ENCODE results near the gene CKS1B. TPM values are rescaled to one million over a fixed set of nuclear protein-coding genes. Genes with fewer than 3 reads are reported as not detected.

The CKS1B gene
- total RNA-seq, 1 experiment from 2014 or later, result 258 TPM

DNA sequence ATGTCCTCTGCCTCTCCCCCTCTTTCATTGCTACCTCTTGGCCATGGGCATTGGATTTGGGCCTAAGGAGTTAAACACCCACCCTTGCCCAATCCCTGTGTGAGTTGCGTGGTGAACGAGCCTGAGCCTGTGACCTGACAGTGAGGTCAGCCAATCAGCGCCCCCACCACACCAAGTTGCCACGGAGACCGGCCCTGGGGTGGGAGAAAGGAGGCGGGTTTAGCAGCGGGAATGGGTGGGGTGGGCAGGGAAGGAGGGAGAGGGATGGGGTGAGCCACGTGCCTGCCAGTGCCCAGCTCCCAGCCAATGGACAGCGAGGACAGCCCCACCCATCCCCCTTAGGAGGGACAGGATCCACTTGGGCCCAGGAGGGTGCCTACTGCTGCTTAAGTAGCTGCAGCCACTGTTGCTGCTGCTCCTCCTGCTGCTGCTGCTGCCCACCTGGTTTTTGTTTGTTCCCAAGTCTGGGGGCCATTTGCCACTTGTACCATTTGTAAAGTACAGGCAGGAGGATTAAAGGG is 37.6 kb downstream of the CKS1B start (continued):
- TF ChIP-seq, protein P1, sequence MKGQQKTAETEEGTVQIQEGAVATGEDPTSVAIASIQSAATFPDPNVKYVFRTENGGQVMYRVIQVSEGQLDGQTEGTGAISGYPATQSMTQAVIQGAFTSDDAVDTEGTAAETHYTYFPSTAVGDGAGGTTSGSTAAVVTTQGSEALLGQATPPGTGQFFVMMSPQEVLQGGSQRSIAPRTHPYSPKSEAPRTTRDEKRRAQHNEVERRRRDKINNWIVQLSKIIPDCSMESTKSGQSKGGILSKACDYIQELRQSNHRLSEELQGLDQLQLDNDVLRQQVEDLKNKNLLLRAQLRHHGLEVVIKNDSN (CRISPR knock-in tag; IDR thresholded peaks at IDR 0.05), result peak; percentile 91
- no peak for TF ChIP-seq JUN (CRISPR knock-in tag; IDR thresholded peaks at IDR 0.05)

DNA sequence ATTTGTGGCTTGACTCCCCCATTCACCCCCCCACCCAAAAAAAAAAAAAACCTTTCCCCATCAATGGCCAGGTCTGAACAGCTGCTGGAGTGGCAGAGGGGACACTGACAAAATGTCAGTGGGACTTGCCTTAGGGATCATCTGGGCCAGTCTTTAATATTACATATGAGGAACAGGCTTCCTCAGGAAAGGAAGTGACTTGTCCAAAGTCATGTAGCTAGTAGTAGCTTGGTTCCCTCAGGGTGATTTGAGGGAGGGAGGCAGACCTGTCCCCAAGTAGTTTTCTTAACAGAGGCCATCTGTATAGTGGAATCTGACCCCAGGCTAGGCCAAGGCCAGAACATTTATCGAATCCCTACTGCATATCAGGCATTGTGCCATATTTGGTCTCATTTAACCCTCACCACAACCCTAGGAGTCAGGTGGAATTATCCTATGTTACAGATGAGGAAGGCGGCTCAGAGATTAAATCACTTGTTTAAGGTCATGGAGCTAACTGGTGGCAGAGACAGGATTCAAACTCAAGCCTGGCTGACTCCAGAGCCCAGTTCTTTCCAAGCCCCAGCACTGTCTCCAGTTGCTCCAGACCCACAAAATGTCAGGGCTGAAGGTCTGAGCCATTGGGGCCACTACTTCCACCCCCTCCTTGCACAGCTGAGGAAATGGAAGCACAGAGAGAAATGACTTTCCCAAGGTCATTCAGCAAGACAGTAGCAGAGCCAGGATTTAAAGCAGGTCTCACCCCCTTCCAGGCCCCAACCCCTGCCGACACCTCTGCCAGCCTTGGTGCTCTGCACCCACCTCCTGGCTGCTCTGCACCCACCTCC is 38.5 kb downstream of the CKS1B start:
- no peak overlapping the region for H3K4me3 Mint-ChIP-seq
- POLR2A ChIA-PET, result interaction anchor here (0.8 to 1.5 kb wide), 5 partner anchors 9 to 43 kb away, joined by 3 to 6 read pairs (median 4); partner anchors contain the start of genes FLAD1, LENEP and SHC1
- no peak for DNase-seq (ENCODE audit: low spot score)
- peaks cover 53% of the 10 kb centered on the region for H3K4me1 Mint-ChIP-seq
- H3K27ac Mint-ChIP-seq, result peak overlapping the region; percentile 46; the same call in 1 of the 2 replicates
- no peaks in the 10 kb centered on the region for H3K9me3 Mint-ChIP-seq
- H3K27me3 Mint-ChIP-seq (ENCODE audit: low read depth), result no peaks in the 10 kb centered on the region
- ATAC-seq, result no peak
- CTCF ChIA-PET, result interaction anchor here (0.6 to 6.8 kb wide), 18 partner anchors 8 to 181 kb away, joined by 3 to 73 read pairs (median 8); partner anchors contain the start of genes ADAM15, EFNA4, LENEP and PBXIP1
- H3K36me3 Mint-ChIP-seq, result peaks cover 8% of the 10 kb centered on the region; the same call in 1 of the 2 replicates
- TF ChIP-seq CREM (CRISPR knock-in tag; IDR thresholded peaks at IDR 0.05) (no peak), ELF4 (CRISPR knock-in tag; IDR thresholded peaks at IDR 0.05; ENCODE audit: low read depth) (no peak), ZNF396 (CRISPR knock-in tag; IDR thresholded peaks at IDR 0.05; ENCODE audit: borderline replicate concordance) (no peak), NR3C1 (CRISPR knock-in tag; conservative IDR thresholded peaks at IDR 0.05; ENCODE audit: low read depth) (no peak), ZNF317 (CRISPR knock-in tag; IDR thresholded peaks at IDR 0.05; ENCODE audit: borderline replicate concordance, low read depth) (no peak), NFE2L1 (CRISPR knock-in tag; IDR thresholded peaks at IDR 0.05) (no peak), SMAD3 (CRISPR knock-in tag; IDR thresholded peaks at IDR 0.05; ENCODE audit: borderline replicate concordance) (no peak), ETV6 (CRISPR knock-in tag; IDR thresholded peaks at IDR 0.05) (no peak), SMAD4 (CRISPR knock-in tag; IDR thresholded peaks at IDR 0.05) (no peak), ZNF263 (CRISPR knock-in tag; IDR thresholded peaks at IDR 0.05; ENCODE audit: low read depth) (no peak), TCF7 (CRISPR knock-in tag; IDR thresholded peaks at IDR 0.05; ENCODE audit: low read depth) (no peak), ZNF121 (CRISPR knock-in tag; IDR thresholded peaks at IDR 0.05) (no peak), GTF2I (CRISPR knock-in tag; conservative IDR thresholded peaks at IDR 0.05) (no peak), ATF1 (CRISPR knock-in tag; IDR thresholded peaks at IDR 0.05) (no peak)
- TF ChIP-seq, protein P1 (CRISPR knock-in tag; IDR thresholded peaks at IDR 0.05), result no peak
- TF ChIP-seq, protein P2, sequence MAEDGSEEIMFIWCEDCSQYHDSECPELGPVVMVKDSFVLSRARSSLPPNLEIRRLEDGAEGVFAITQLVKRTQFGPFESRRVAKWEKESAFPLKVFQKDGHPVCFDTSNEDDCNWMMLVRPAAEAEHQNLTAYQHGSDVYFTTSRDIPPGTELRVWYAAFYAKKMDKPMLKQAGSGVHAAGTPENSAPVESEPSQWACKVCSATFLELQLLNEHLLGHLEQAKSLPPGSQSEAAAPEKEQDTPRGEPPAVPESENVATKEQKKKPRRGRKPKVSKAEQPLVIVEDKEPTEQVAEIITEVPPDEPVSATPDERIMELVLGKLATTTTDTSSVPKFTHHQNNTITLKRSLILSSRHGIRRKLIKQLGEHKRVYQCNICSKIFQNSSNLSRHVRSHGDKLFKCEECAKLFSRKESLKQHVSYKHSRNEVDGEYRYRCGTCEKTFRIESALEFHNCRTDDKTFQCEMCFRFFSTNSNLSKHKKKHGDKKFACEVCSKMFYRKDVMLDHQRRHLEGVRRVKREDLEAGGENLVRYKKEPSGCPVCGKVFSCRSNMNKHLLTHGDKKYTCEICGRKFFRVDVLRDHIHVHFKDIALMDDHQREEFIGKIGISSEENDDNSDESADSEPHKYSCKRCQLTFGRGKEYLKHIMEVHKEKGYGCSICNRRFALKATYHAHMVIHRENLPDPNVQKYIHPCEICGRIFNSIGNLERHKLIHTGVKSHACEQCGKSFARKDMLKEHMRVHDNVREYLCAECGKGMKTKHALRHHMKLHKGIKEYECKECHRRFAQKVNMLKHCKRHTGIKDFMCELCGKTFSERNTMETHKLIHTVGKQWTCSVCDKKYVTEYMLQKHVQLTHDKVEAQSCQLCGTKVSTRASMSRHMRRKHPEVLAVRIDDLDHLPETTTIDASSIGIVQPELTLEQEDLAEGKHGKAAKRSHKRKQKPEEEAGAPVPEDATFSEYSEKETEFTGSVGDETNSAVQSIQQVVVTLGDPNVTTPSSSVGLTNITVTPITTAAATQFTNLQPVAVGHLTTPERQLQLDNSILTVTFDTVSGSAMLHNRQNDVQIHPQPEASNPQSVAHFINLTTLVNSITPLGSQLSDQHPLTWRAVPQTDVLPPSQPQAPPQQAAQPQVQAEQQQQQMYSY (CRISPR knock-in tag; IDR thresholded peaks at IDR 0.05), result no peak
- TF ChIP-seq, protein P3, sequence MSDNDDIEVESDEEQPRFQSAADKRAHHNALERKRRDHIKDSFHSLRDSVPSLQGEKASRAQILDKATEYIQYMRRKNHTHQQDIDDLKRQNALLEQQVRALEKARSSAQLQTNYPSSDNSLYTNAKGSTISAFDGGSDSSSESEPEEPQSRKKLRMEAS (CRISPR knock-in tag; IDR thresholded peaks at IDR 0.05), result no peak
